Measurements from ENCODE around the gene PDE6B. TPM values are rescaled to one million over a fixed set of nuclear protein-coding genes. Genes with fewer than 3 reads are reported as not detected.

Gene PDE6B
- total and polyA plus RNA-seq, 8 donors: 7.6 to 21.1 (median 16.4) TPM

DNA sequence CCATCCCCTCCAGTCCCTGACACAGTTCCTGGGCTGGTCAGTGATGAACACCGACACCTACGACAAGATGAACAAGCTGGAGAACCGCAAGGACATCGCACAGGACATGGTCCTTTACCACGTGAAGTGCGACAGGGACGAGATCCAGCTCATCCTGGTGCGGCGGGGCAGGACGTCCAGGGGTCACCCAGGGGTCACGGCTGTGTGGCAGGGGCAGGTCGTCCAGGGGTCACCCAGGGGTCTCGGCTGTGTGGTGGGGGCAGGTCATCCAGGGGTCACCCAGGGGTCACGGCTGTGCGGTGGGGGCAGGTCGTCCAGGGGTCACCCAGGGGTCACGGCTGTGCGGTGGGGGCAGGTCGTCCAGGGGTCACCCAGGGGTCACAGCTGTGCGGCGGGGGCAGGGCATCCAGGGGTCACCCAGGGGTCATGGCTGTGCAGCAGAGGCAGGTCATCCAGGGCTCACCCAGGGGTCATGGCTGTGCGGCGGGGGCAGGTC is 32.0 kb downstream of the PDE6B start:
- DNase-seq: no peak
- no peak overlapping the region for H3K4me3 ChIP-seq
- H3K27ac ChIP-seq: no peak overlapping the region
- no peaks in the 10 kb centered on the region for H3K36me3 ChIP-seq
- ATAC-seq: no peak
- intact Hi-C loops (cut with DNase I): no loop called here
- H3K4me1 ChIP-seq: no peaks in the 10 kb centered on the region
- H3K9me3 ChIP-seq: no peaks in the 10 kb centered on the region
- TF ChIP-seq, protein P1, sequence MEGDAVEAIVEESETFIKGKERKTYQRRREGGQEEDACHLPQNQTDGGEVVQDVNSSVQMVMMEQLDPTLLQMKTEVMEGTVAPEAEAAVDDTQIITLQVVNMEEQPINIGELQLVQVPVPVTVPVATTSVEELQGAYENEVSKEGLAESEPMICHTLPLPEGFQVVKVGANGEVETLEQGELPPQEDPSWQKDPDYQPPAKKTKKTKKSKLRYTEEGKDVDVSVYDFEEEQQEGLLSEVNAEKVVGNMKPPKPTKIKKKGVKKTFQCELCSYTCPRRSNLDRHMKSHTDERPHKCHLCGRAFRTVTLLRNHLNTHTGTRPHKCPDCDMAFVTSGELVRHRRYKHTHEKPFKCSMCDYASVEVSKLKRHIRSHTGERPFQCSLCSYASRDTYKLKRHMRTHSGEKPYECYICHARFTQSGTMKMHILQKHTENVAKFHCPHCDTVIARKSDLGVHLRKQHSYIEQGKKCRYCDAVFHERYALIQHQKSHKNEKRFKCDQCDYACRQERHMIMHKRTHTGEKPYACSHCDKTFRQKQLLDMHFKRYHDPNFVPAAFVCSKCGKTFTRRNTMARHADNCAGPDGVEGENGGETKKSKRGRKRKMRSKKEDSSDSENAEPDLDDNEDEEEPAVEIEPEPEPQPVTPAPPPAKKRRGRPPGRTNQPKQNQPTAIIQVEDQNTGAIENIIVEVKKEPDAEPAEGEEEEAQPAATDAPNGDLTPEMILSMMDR (IDR thresholded peaks at IDR 0.05): no peak
- peaks cover 0 to 46% of the 10 kb centered on the region in 2 donors for H3K27me3 ChIP-seq

GRCh38 chr4:657834-658667 is 32.7 kb downstream of the PDE6B start:
- peaks cover 0 to 41% of the 10 kb centered on the region in 2 donors for H3K27me3 ChIP-seq
- no peaks in the 10 kb centered on the region for H3K4me1 ChIP-seq
- intact Hi-C loops (cut with DNase I): no loop called here
- H3K27ac ChIP-seq: no peak overlapping the region
- ATAC-seq (no peak), DNase-seq (peak in 2 of 4 donors; percentile 32 to 67)
- no peaks in the 10 kb centered on the region for H3K36me3 ChIP-seq
- H3K9me3 ChIP-seq: no peaks in the 10 kb centered on the region
- H3K4me3 ChIP-seq: no peak overlapping the region
- TF ChIP-seq, protein P1 (IDR thresholded peaks at IDR 0.05): no peak

GRCh38 chr4:658681-659667 is 33.6 kb downstream of the PDE6B start:
- peaks cover 0 to 1% of the 10 kb centered on the region in 2 donors for H3K4me1 ChIP-seq
- peak in 2 of 4 donors; percentile 26 to 74 for DNase-seq
- H3K27me3 ChIP-seq: peaks cover 0 to 40% of the 10 kb centered on the region in 2 donors
- H3K36me3 ChIP-seq: no peaks in the 10 kb centered on the region
- H3K9me3 ChIP-seq: no peaks in the 10 kb centered on the region
- intact Hi-C loops (cut with DNase I): no loop called here
- no peak overlapping the region for H3K4me3 ChIP-seq
- TF ChIP-seq, protein P1 (IDR thresholded peaks at IDR 0.05): no peak
- no peak overlapping the region for H3K27ac ChIP-seq
- ATAC-seq: no peak

GRCh38 chr4:659851-660250 is 34.5 kb downstream of the PDE6B start:
- H3K36me3 ChIP-seq: no peaks in the 10 kb centered on the region
- TF ChIP-seq, protein P1 (IDR thresholded peaks at IDR 0.05): no peak
- intact Hi-C loops (cut with DNase I): no loop called here
- H3K27me3 ChIP-seq: peaks cover 0 to 31% of the 10 kb centered on the region in 2 donors
- DNase-seq: no peak
- no peak overlapping the region for H3K27ac ChIP-seq
- H3K4me3 ChIP-seq: no peak overlapping the region
- ATAC-seq: no peak
- peaks cover 0 to 10% of the 10 kb centered on the region in 2 donors for H3K4me1 ChIP-seq
- H3K9me3 ChIP-seq: no peaks in the 10 kb centered on the region

Data from left lung (tissue), 10 donors.